SKM-1 treated with dmso at 0.1 percent for 144 hours (cell line): ENCODE results near the gene ZNF226.
"Not testable (repeated sequence)": the region's sequence is repeated elsewhere in the genome, so short reads cannot be mapped to it uniquely, and the experiment has no call there.

Source experiments
- DNase-seq: peaks from one replicate; lab custom pipeline; 2025; ENCODE audit not compliant: unreplicated experiment; lab: John Stamatoyannopoulos, UW

ZNF226 gene

DNA sequence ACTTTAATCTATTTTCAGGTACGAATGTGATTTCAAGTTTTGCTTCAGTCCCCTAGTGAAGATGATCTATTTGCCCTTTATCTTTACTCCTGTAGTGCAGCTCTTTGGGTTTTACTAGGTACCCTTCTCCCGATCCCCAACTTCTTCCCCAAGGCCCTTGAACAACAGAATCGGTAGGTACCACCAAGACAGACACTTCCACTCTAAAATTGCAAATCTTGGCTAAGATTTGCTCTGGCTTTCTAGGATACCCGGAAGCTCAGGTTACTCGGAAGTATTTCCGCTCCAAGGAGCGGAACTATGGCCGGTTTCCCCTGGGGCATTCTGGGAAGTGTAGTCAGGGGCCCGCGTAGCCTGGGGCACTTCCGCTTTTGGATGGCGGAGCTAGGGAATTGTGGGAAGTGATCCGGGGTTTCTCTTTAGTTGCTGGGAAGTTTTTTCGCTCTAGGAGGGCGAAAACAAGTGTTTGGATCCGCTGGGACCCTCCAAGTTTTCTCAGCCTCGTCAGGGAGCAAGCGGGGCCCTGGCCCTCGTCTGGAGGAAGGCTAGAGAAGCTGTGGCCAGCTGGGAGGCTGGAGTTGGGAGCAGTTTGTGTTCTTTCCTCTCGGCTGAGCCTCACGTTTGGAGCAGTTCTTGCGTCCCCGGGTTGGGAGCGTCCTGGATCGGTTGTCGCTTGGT lies 42.4 kb downstream of the ZNF226 start:
- DNase-seq, result peak; percentile 71

DNA sequence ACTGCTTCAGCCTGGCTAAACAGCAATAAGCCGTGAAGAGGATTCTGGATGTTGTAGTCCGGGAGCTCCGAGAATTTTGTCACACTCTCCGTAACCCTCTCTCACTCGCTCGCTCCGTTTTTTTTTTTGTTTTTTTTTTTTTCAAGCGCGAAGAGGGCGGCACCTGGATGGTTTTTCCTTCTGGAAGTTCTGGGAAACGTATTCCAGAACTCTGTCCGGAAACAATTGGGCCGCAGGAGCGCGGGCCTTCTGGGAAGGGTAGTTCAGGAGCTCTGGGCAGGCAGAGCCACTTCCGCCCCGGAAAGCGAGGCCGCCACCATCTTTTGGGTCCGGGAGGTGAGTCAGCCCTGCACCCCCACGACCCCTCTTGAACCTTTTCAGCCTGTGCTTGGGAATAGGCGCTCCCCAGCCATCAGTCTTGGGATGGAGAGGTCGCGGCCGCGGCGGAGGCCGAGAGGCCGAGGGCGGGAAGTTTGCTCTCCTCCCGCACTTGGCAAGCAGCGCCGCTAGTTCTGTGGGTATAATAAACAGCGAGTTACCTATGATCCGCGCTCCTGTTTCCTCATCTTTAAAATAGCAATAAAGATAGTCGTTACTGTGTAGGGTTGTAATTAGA lies 47.5 kb downstream of the ZNF226 start, which contains the start of gene ZNF227:
Gene ZNF227, plus strand, starts transcription at position 283 of the 616 bp plus-strand sequence. CDS start 5,261 bp downstream, outside the sequence.
- DNase-seq, result peak; percentile 37

DNA sequence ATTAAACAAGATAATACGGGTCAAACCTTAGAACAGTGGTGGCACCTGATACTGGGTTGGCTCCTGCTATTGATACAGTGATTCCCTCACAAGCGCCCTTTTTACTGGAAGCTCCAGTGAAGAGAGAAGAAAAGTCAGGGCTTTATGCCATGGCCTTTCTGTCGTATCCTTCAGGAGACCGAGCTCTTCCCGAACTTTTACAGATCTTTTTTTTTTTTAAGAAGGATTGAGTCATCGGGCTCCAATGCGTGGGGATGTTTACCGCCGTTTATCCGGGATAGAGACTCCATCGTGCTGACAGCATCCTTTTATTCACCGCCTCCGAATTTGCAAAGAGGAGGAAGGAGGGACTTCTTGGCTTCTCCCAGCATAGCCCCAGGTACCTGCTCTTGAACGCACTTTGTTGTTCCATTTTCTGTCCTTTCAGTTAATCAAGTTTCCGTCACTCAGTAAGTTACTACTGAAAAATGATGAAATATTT lies 48.0 kb downstream of the ZNF226 start:
- DNase-seq, result no peak

DNA sequence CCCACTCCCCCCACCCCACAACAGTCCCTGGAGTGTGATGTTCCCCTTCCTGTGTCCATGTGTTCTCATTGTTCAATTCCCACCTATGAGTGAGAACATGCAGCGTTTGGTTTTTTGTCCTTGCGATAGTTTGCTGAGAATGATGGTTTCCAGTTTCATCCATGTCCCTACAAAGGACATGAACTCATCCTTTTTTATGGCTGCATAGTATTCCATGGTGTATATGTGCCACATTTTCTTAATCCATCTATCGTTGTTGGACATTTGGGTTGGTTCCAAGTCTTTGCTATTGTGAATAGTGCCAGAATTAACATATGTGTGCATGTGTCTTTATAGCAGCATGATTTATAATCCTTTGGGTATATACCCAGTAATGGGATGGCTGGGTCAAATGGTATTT lies 55.0 kb downstream of the ZNF226 start:
- DNase-seq, result not testable (repeated sequence)

DNA sequence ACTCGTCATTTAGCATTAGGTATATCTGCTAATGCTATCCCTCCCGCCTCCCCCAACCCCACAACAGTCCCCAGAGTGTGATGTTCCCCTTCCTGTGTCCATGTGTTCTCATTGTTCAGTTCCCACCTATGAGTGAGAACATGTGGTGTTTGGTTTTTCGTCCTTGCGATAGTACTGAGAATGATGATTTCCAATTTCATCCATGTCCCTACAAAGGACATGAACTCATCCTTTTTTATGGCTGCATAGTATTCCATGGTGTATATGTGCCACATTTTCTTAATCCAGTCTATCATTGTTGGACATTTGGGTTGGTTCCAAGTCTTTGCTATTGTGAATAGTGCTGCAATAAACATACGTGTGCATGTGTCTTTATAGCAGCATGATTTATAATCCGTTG lies 55.9 kb downstream of the ZNF226 start:
- not testable (repeated sequence) for DNase-seq

DNA sequence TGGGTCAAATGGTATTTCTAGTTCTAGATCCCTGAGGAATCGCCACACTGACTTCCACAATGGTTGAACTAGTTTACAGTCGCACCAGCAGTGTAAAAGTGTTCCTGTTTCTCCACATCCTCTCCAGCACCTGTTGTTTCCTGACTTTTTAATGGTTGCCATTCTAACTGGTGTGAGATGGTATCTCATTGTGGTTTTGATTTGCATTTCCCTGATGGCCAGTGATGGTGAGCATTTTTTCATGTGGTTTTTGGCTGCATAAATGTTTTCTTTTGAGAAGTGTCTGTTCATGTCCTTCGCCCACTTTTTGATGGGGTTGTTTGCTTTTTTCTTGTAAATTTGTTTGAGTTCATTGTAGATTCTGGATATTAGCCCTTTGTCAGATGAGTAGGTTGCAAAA lies 56.4 kb downstream of the ZNF226 start:
- DNase-seq, result not testable (repeated sequence)
